Transverse colon (tissue), 4 donors: Measurements from ENCODE around the gene WSCD1. TPM values are rescaled to one million over a fixed set of nuclear protein-coding genes. Genes with fewer than 3 reads are reported as not detected.
A peak's percentile ranks its signal among the peaks of the same experiment; 100 is the strongest.

ENCODE experiments used
- DNase-seq: peaks from one replicate; pipeline ENCODE4 v3.0.0-alpha.2; 2019
- H3K27ac ChIP-seq, 4 donors: fragments of 200-600 bp; sonication (generic); 2 replicates each; pipeline ENCODE4 v1.5.1; 2016 to 2018; ENCODE audit warnings: inconsistent platforms in 4 of 4
- H3K27me3 ChIP-seq: fragments of 200-600 bp; sonication (generic); 2 replicates; pipeline ENCODE4 v1.5.1; 2017; ENCODE audit warnings: inconsistent platforms
- H3K36me3 ChIP-seq, 4 donors: fragments of 200-600 bp; sonication (generic); 2 replicates each; pipeline ENCODE4 v1.5.1; 2017 to 2019; ENCODE audit warnings: inconsistent platforms in 4 of 4
- H3K4me1 ChIP-seq, 4 donors: fragments of 200-600 bp; sonication (generic); 2 replicates each; pipeline ENCODE4 v1.5.1; 2017 to 2020; ENCODE audit warnings: inconsistent platforms in 4 of 4
- H3K4me3 ChIP-seq, 4 donors: fragments of 200-600 bp; sonication (generic); 1 replicate in 1 of 4; 2 replicates in 3 of 4; pipeline versions ENCODE4 v1.5.1 to v1.6.1; 2017 to 2019; ENCODE audit warnings: inconsistent platforms in 4 of 4
- H3K9me3 ChIP-seq, 2 donors: fragments of 200-600 bp; sonication (generic); 2 replicates each; pipeline ENCODE4 v1.5.1; 2017 to 2019; ENCODE audit warnings: inconsistent platforms in 2 of 2
- EP300 ChIP-seq: sonication (generic); formaldehyde crosslinking; IDR thresholded peaks from one replicate; pipeline ENCODE4 v1.6.1; 2017; ENCODE audit warnings: antibody characterized with exemption, low read depth
- POLR2A ChIP-seq: fragments of 450-650 bp; IDR thresholded peaks from one replicate; pipeline ENCODE4 v1.6.1; 2016; ENCODE audit warnings: antibody characterized with exemption, mild to moderate bottlenecking, moderate library complexity
- POLR2AphosphoS5 ChIP-seq, 3 donors: sonication (generic); formaldehyde crosslinking; IDR thresholded peaks; one replicate each; pipeline ENCODE4 v1.6.1; 2016; ENCODE audit warnings: antibody characterized with exemption in 3 of 3
- WGBS, 2 donors: methylation state at CpG; one replicate each; pipeline ENCODE4 v1.1.5; 2018; ENCODE audit warnings: low coverage in 1 of 2; 5-methylcytosine and 5-hydroxymethylcytosine counted together
- in situ Hi-C, 4 donors: fragments of 200-750 bp; cut with MboI; loops; one replicate each; pipeline versions ENCODE4 v1.15.0 to v1.15.1; 2017; ENCODE audit warnings: low sequenced_read_pairs in 3 of 4, low pct_ligation_motif_present in 1 of 4, low pct_unique_long_range_greater_than_20kb in 1 of 4
- intact Hi-C: fragments of 100-400 bp; cut with DNase I; formaldehyde crosslinking; loops from one replicate; pipeline ENCODE4 v1.15.1; 2023; ENCODE audit warnings: low total_unique reads
- total RNA-seq, 4 donors: library from RNA; depleted of rRNA; stranded (reverse); fragments of >200 nt; gene quantifications; one replicate each; pipeline ENCODE4 v1.1.0, GENCODE V29; 2016
- TF ChIP-seq, protein P1 (sequence below), 5 experiments: fragments of 200-600 bp in 3 of 5; fragments of 450-650 bp in 2 of 5; sonication (generic) in 3 of 5; IDR thresholded peaks; 1 replicate in 2 of 5; 2 replicates in 3 of 5; pipeline ENCODE4 v1.5.1; 2016 to 2017; ENCODE audit warnings: antibody characterized with exemption in 5 of 5, inconsistent platforms in 3 of 5, mild to moderate bottlenecking in 2 of 5, moderate library complexity in 1 of 5

The WSCD1 gene
- total RNA-seq, 4 donors from 2014 or later: 23.7 to 58.4 (median 33.7) TPM

DNA sequence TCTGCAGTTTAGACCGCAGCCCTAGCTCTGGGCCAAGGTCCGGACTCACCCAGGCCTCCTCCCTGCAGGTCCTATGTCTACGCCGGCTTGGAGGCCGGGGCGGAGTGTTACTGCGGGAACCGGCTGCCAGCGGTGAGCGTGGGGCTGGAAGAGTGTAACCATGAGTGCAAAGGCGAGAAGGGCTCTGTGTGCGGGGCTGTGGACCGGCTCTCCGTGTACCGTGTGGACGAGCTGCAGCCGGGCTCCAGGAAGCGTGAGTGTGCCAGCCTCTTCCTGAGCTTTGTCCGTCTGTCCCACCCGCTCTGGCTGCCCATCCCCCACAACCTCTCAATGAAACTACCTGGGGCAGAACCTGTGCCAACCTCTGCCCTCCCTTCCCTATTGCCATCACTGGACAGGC, 20.1 kb downstream of the WSCD1 start:
- Histone ChIP-seq H3K9me3 (no peaks in the 10 kb centered on the region), H3K36me3 (no peaks in the 10 kb centered on the region), H3K27me3 (no peaks in the 10 kb centered on the region), H3K4me1 (peaks cover 0 to 11% (median 5%) of the 10 kb centered on the region in 4 donors), H3K27ac (peak overlapping the region; percentile 44 to 72 (median 60)), H3K4me3 (peak overlapping the region in 2 of 4 donors; percentile 1 to 17)
- peak; percentile 72 for DNase-seq
- WGBS, 2 donors: 59 to 95% methylated on average over 7 to 20 of the region's 20 CpGs
- in situ Hi-C loops: no loop called here
- intact Hi-C loops: no loop called here
- TF ChIP-seq POLR2AphosphoS5 (IDR thresholded peaks at IDR 0.05) (no peak), POLR2A (no peak), EP300 (no peak)
- TF ChIP-seq, protein P1, sequence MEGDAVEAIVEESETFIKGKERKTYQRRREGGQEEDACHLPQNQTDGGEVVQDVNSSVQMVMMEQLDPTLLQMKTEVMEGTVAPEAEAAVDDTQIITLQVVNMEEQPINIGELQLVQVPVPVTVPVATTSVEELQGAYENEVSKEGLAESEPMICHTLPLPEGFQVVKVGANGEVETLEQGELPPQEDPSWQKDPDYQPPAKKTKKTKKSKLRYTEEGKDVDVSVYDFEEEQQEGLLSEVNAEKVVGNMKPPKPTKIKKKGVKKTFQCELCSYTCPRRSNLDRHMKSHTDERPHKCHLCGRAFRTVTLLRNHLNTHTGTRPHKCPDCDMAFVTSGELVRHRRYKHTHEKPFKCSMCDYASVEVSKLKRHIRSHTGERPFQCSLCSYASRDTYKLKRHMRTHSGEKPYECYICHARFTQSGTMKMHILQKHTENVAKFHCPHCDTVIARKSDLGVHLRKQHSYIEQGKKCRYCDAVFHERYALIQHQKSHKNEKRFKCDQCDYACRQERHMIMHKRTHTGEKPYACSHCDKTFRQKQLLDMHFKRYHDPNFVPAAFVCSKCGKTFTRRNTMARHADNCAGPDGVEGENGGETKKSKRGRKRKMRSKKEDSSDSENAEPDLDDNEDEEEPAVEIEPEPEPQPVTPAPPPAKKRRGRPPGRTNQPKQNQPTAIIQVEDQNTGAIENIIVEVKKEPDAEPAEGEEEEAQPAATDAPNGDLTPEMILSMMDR (IDR thresholded peaks at IDR 0.05): no peak

DNA sequence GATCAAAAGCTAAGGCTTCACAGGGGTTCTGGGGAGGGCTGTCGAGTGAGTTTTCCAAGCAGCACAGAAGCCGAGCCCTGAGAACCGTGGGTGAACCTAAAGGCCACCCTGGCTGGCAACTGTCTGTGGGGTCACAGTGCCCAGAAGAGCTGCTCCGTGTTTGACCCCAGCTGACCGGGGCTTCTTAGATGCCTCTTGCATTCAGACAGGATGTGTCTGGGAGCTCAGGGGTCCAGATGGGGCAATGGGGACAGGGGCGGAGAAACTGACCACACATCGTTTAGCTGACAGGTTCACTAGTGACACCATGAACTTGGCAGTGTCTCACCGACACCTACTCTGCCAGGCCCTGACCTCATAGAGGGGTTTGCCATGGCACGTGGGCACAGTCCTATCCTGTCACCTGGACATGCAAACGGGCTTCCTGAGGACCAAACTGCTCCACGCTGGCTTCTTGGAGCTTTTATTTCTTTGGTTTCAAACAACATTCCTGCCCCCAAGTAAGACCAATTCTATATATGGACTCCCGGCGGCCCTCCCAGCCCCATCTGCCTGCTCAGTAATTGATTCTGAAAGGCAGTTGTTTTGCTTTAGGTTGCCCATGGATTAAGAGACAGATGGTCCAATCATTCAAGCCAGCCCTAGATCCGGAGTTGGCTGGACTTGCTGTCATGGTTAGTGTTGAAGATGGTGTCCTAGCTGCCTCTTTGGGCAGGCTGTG, 22.2 kb downstream of the WSCD1 start:
- TF ChIP-seq EP300: no peak
- TF ChIP-seq POLR2A: no peak
- TF ChIP-seq, protein P1 (IDR thresholded peaks at IDR 0.05): no peak
- no peak for TF ChIP-seq POLR2AphosphoS5 (IDR thresholded peaks at IDR 0.05)
- DNase-seq: no peak
- no peak overlapping the region for H3K27ac ChIP-seq
- in situ Hi-C loops: no loop called here
- H3K4me1 ChIP-seq: peaks cover 0 to 11% (median 5%) of the 10 kb centered on the region in 4 donors
- no peak overlapping the region for H3K4me3 ChIP-seq
- H3K36me3 ChIP-seq: no peaks in the 10 kb centered on the region
- H3K9me3 ChIP-seq: no peaks in the 10 kb centered on the region
- H3K27me3 ChIP-seq: no peaks in the 10 kb centered on the region
- intact Hi-C loops: no loop called here
- WGBS, 2 donors: 86 to 93% methylated on average over 3 to 13 of the region's 14 CpGs

DNA sequence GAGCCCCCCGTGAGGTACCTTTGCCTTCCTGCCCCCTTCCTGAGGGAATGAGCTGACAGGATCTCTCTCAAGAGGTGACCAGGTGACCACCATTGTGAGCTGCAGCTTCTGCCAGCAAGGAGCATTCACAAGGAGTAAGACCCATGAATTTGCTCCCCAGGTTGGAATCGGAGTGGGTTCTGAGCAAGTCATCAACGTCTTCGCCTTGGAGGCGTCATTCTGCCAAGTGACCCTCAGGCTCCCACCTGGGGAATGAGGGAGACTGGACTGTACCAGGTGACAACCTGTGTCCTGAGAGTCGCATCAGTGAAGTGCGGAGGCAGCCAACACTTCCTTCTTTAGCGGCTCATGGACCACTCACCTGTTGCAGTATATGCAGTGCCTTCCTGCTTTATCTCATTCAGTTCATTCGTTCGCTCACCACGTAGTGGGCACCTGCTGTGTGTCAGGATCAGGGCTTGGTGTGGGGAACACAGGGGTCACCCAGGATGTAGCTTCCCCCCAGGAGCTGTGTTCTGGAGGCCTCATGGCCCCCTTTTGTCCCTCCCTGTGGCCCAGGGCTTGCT, 22.8 kb downstream of the WSCD1 start:
- TF ChIP-seq POLR2AphosphoS5 (IDR thresholded peaks at IDR 0.05): no peak
- TF ChIP-seq POLR2A: no peak
- TF ChIP-seq, protein P1 (IDR thresholded peaks at IDR 0.05): no peak
- no peak for TF ChIP-seq EP300
- peaks cover 0 to 11% (median 5%) of the 10 kb centered on the region in 4 donors for H3K4me1 ChIP-seq
- in situ Hi-C loops (no loop called here), intact Hi-C loops (no loop called here)
- H3K36me3 ChIP-seq: no peaks in the 10 kb centered on the region
- no peaks in the 10 kb centered on the region for H3K9me3 ChIP-seq
- WGBS, 2 donors: 90% methylated on average over 4 to 11 of the region's 11 CpGs
- DNase-seq: no peak
- no peak overlapping the region for H3K4me3 ChIP-seq
- H3K27ac ChIP-seq: no peak overlapping the region
- no peaks in the 10 kb centered on the region for H3K27me3 ChIP-seq

DNA sequence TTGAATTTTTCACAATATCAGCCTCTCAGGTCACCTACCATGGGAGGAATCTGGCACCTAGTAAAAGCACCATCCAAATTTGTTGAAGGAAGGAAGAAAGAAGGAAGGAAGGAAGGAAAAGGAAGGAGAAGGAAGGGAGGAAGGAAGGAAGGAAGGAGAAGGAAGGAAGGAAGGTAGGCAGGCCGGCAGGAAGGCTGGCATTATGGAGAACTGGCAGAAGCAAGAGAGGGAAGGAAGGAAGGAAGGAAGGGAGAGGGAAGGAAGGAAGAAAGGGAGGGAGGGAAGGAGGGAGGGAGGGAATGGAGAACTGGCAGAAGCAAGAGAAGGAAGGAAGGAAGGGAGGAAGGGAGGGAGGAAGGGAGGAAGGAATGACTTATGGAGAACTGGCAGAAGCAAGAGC, 24.3 kb downstream of the WSCD1 start:
- DNase-seq: no peak
- Histone ChIP-seq H3K27me3 (no peaks in the 10 kb centered on the region), H3K9me3 (no peaks in the 10 kb centered on the region), H3K36me3 (no peaks in the 10 kb centered on the region), H3K4me1 (peaks cover 0 to 10% (median 5%) of the 10 kb centered on the region in 4 donors), H3K27ac (no peak overlapping the region), H3K4me3 (no peak overlapping the region)
- intact Hi-C loops: no loop called here
- in situ Hi-C loops: no loop called here
- 71 to 77% methylated on average over 1 of the region's 1 CpG for WGBS, 2 donors
- TF ChIP-seq EP300 (no peak), POLR2A (no peak), POLR2AphosphoS5 (IDR thresholded peaks at IDR 0.05) (no peak)
- TF ChIP-seq, protein P1 (IDR thresholded peaks at IDR 0.05): no peak
